AG04450 (cell line): Measurements from ENCODE around the gene NINJ2. TPM values are rescaled to one million over a fixed set of nuclear protein-coding genes. Genes with fewer than 3 reads are reported as not detected.

Experiments used
- CTCF ChIA-PET: fragments of 300-600, 350-600 bp; formaldehyde crosslinking; extraction: SDS; loops from one replicate; lab custom pipeline; 2022; ENCODE audit warnings: antibody characterized with exemption, inconsistent platforms; lab: Charles Lee
- POLR2A ChIA-PET: fragments of 350-600 bp; formaldehyde crosslinking; extraction: SDS; loops from one replicate; lab custom pipeline; 2021; ENCODE audit warnings: antibody characterized with exemption, inconsistent platforms; lab: Yijun Ruan, JAX
- DNase-seq: peaks from one replicate; pipeline ENCODE4 v3.0.0-alpha.2; 2011; ENCODE audit warnings: low read depth, low spot score
- H3K27ac ChIP-seq: one replicate; pipeline ENCODE4 v1.5.1; 2012; ENCODE audit warnings: low read depth, low read length, control low read depth
- H3K27me3 ChIP-seq: one replicate; pipeline ENCODE4 v1.6.0; 2012; ENCODE audit warnings: low read length; ENCODE audit not compliant: control insufficient read depth, insufficient read depth
- H3K4me3 ChIP-seq: 2 replicates; pipeline ENCODE4 v1.5.1; 2011; ENCODE audit warnings: mild to moderate bottlenecking, low read depth, low read length, control low read depth
- H3K9me3 ChIP-seq: 2 replicates; pipeline ENCODE4 v1.5.1; 2012; ENCODE audit warnings: low read length; ENCODE audit not compliant: control insufficient read depth, insufficient read depth
- CTCF ChIP-seq: IDR thresholded peaks from 2 replicates; pipeline ENCODE4 v1.5.1; 2011; ENCODE audit warnings: low read depth, low read length, control low read depth, inconsistent platforms
- polyA plus RNA-seq: library from polyadenylated mRNA; depleted of rRNA; stranded (reverse); fragments of >200 nt; gene quantifications from 2 replicates; pipeline ENCODE4 v1.2.3, GENCODE V29; 2011

The NINJ2 gene
- polyA plus RNA-seq, 1 experiment, result not detected

GRCh38 chr12:539540-540310 is 123.5 kb downstream of the NINJ2 start:
- H3K9me3 ChIP-seq, result no peaks in the 10 kb centered on the region
- TF ChIP-seq CTCF, result no peak
- no peak overlapping the region for H3K27ac ChIP-seq
- no peak for DNase-seq
- ChIA-PET POLR2A (no interaction called here), CTCF (interaction anchor here (0.8 to 6.3 kb wide), 4 partner anchors 8 to 275 kb away, joined by 3 to 36 read pairs (median 16); no protein-coding TSS in a partner anchor)
- no peak overlapping the region for H3K4me3 ChIP-seq
- peaks cover 27% of the 10 kb centered on the region for H3K27me3 ChIP-seq

- POLR2A ChIA-PET, result no interaction called here
- CTCF ChIA-PET, result interaction anchor here (0.8 to 6.3 kb wide), 4 partner anchors 9 to 276 kb away, joined by 3 to 36 read pairs (median 16); no protein-coding TSS in a partner anchor
- H3K4me3 ChIP-seq, result no peak overlapping the region
- peaks cover 27% of the 10 kb centered on the region for H3K27me3 ChIP-seq
- no peaks in the 10 kb centered on the region for H3K9me3 ChIP-seq
- H3K27ac ChIP-seq, result no peak overlapping the region
- DNase-seq, result no peak
- TF ChIP-seq CTCF, result no peak
These were observed 124.3 kb downstream of the NINJ2 start for GRCh38 chr12:538731-539539.

GRCh38 chr12:537772-538171 is 125.5 kb downstream of the NINJ2 start:
- TF ChIP-seq CTCF, result no peak
- H3K27me3 ChIP-seq, result peaks cover 28% of the 10 kb centered on the region
- no peak overlapping the region for H3K4me3 ChIP-seq
- no peaks in the 10 kb centered on the region for H3K9me3 ChIP-seq
- ChIA-PET CTCF (interaction anchor here (1.4 to 6.3 kb wide), 3 partner anchors 10 to 137 kb away, joined by 3 to 36 read pairs (median 27); no protein-coding TSS in a partner anchor), POLR2A (no interaction called here)
- H3K27ac ChIP-seq, result no peak overlapping the region
- DNase-seq, result no peak

- ChIA-PET CTCF (interaction anchor here (0.8 to 6.3 kb wide), 5 partner anchors 11 to 136 kb away, joined by 3 to 36 read pairs (median 5); no protein-coding TSS in a partner anchor), POLR2A (no interaction called here)
- Histone ChIP-seq H3K4me3 (no peak overlapping the region), H3K9me3 (peaks cover 4% of the 10 kb centered on the region; the same call in 1 of the 2 replicates), H3K27ac (no peak overlapping the region), H3K27me3 (peaks cover 24% of the 10 kb centered on the region)
- DNase-seq, result no peak
- no peak for TF ChIP-seq CTCF
These were observed 126.4 kb downstream of the NINJ2 start for GRCh38 chr12:536751-537245.
